HepG2 (cell line): Measurements from ENCODE around the gene LMAN2. TPM values are rescaled to one million over a fixed set of nuclear protein-coding genes. Genes with fewer than 3 reads are reported as not detected.
A peak's percentile ranks its signal among the peaks of the same experiment; 100 is the strongest.

Source experiments
- ATF2 ChIP-seq: sonication (generic); formaldehyde crosslinking; IDR thresholded peaks from 2 replicates; pipeline ENCODE4 v1.4.0; 2020; ENCODE audit warnings: missing genetic modification reagents
- BCL6 ChIP-seq: IDR thresholded peaks from 2 replicates; pipeline ENCODE4 v1.6.1; 2016; ENCODE audit warnings: missing genetic modification reagents, missing compliant biosample characterization
- CC2D1A ChIP-seq: sonication (generic); formaldehyde crosslinking; IDR thresholded peaks from 2 replicates; pipeline ENCODE4 v1.8.1; 2023; ENCODE audit warnings: mild to moderate bottlenecking, missing genetic modification reagents
- CENPX ChIP-seq: sonication (generic); formaldehyde crosslinking; IDR thresholded peaks from 2 replicates; pipeline ENCODE4 v1.9.0; 2021; ENCODE audit warnings: mild to moderate bottlenecking, missing genetic modification reagents, moderate library complexity
- DZIP1 ChIP-seq: sonication (generic); formaldehyde crosslinking; IDR thresholded peaks from 2 replicates; pipeline ENCODE4 v1.5.0; 2020; ENCODE audit warnings: mild to moderate bottlenecking, missing genetic modification reagents
- GZF1 ChIP-seq: sonication (generic); formaldehyde crosslinking; IDR thresholded peaks from 2 replicates; pipeline ENCODE4 v1.5.1; 2020; ENCODE audit warnings: mild to moderate bottlenecking, missing genetic modification reagents
- HNRNPH1 ChIP-seq: fragments of 200-400 bp; formaldehyde crosslinking; optimal IDR thresholded peaks from 2 replicates; pipeline ENCODE3; 2017; ENCODE audit warnings: mild to moderate bottlenecking, low read depth, low read length
- IRF1 ChIP-seq: sonication (generic); formaldehyde crosslinking; IDR thresholded peaks from 2 replicates; pipeline ENCODE4 v1.4.0; 2020; ENCODE audit warnings: low read depth, mild to moderate bottlenecking, missing genetic modification reagents
- NFIC ChIP-seq: IDR thresholded peaks from 2 replicates; pipeline ENCODE4 v1.6.1; 2012; ENCODE audit warnings: mild to moderate bottlenecking, low read length, inconsistent platforms
- PLRG1 ChIP-seq: fragments of 450-650 bp; conservative IDR thresholded peaks from 2 replicates; pipeline ENCODE4 v1.6.1; 2016
- SPEN ChIP-seq: sonication (generic); formaldehyde crosslinking; IDR thresholded peaks from 2 replicates; pipeline ENCODE4 v1.5.1; 2020; ENCODE audit warnings: low read depth, mild to moderate bottlenecking, missing genetic modification reagents
- SRSF9 ChIP-seq: fragments of 200-400 bp; formaldehyde crosslinking; IDR thresholded peaks from 2 replicates; pipeline ENCODE4 v1.6.1; 2018; ENCODE audit warnings: borderline replicate concordance, mild to moderate bottlenecking, low read depth, low read length; ENCODE audit not compliant: insufficient read depth, poor library complexity, severe bottlenecking
- ZBTB20 ChIP-seq: sonication (generic); formaldehyde crosslinking; IDR thresholded peaks from 2 replicates; pipeline ENCODE4 v1.8.1; 2023; ENCODE audit warnings: missing genetic modification reagents, low read depth, mild to moderate bottlenecking, borderline replicate concordance
- ZBTB7A ChIP-seq: sonication (generic); formaldehyde crosslinking; IDR thresholded peaks from 2 replicates; pipeline ENCODE4 v1.8.0; 2022; ENCODE audit warnings: mild to moderate bottlenecking, missing genetic modification reagents
- ZNF124 ChIP-seq: sonication (generic); formaldehyde crosslinking; IDR thresholded peaks from 2 replicates; pipeline ENCODE4 v1.4.0; 2020; ENCODE audit warnings: missing genetic modification reagents
- ZNF296 ChIP-seq: sonication (generic); formaldehyde crosslinking; conservative IDR thresholded peaks from 2 replicates; pipeline ENCODE4 v1.5.0; 2020; ENCODE audit warnings: mild to moderate bottlenecking, missing genetic modification reagents
- ZNF432 ChIP-seq: sonication (generic); formaldehyde crosslinking; IDR thresholded peaks from 2 replicates; pipeline ENCODE4 v1.5.0; 2020; ENCODE audit warnings: missing genetic modification reagents, mild to moderate bottlenecking, borderline replicate concordance
- ZNF550 ChIP-seq: sonication (generic); formaldehyde crosslinking; IDR thresholded peaks from 2 replicates; pipeline ENCODE4 v1.4.0; 2020; ENCODE audit warnings: mild to moderate bottlenecking, missing genetic modification reagents, borderline replicate concordance
- ZSCAN20 ChIP-seq: sonication (generic); formaldehyde crosslinking; IDR thresholded peaks from 2 replicates; pipeline ENCODE4 v1.4.0; 2020; ENCODE audit warnings: missing genetic modification reagents, mild to moderate bottlenecking, borderline replicate concordance
- polyA plus RNA-seq, 8 experiments: library from polyadenylated mRNA; depleted of rRNA in 3 of 8; stranded (reverse) in 7 of 8; unstranded in 1 of 8; fragments of >200 nt; fragmentation: Illumina TruSeq in 4 of 8; extraction: Trizol in 4 of 8; gene quantifications; 2 replicates each; pipeline versions ENCODE4 v1.2.1 to v1.2.3, GENCODE V29; 2011 to 2016; ENCODE audit warnings: low read depth in 4 of 8, missing spikeins in 1 of 8, mixed read lengths in 1 of 8; ENCODE audit not compliant: insufficient read depth in 1 of 8
- total RNA-seq, 5 experiments: library from RNA; depleted of rRNA; stranded (reverse); fragments of >200 nt; fragmentation: Illumina TruSeq; extraction: Trizol; gene quantifications; 2 replicates each; pipeline ENCODE4 v1.2.3, GENCODE V29; 2016; ENCODE audit warnings: low read depth in 1 of 5
- TF ChIP-seq, protein P1 (sequence below): sonication (generic); formaldehyde crosslinking; IDR thresholded peaks from 2 replicates; pipeline ENCODE4 v1.4.0; 2020; ENCODE audit warnings: missing genetic modification reagents, mild to moderate bottlenecking, borderline replicate concordance

Gene LMAN2
- total and polyA plus RNA-seq, 2 of the 13 experiments (the other 11 are each of a cell fraction or from before 2014, with no cell fraction given), result 191 to 197 TPM

DNA sequence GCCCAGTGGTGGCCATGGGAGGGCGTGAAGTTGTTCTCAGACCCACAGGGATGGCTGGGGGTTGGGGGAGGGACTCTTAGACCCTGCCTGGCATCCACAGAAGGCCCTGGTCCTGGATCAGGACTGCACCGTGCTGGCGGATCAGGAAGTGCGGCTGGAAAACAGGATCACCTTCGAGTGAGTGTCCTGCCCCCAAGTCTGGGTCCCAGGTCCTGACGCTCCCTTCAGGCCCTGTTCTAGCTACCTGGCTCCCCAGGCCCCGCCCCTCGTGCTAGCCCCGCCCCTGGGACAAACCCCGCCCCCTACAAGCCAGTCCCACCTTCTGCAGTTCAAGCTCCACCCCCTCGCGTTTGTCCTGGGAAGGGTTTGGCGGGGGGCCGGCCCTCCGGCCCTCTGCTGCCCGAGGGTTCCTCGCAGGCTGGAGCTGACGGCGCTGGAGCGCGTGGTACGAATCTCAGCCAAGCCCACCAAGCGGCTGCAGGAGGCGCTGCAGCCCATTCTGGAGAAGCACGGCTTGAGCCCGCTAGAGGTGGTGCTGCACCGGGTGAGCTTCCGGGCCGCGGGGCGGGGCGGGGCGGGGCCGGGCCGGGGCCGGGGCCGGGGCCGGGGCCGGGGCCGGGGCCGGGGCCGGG is 19.1 kb upstream of the LMAN2 start (continued):
- TF ChIP-seq ATF2 (peak; percentile 74; the same call in 1 of the 2 replicates), ZNF432 (CRISPR knock-in tag) (no peak), BCL6 (CRISPR knock-in tag) (peak; percentile 50; the same call in 1 of the 2 replicates), IRF1 (CRISPR knock-in tag) (no peak), ZBTB7A (CRISPR knock-in tag) (peak; percentile 64; the same call in 1 of the 2 replicates), ZNF550 (CRISPR knock-in tag) (no peak), NFIC (no peak), SPEN (CRISPR knock-in tag) (0 out of 2 replicates have a peak, but pooled peaks have one; percentile 16), SRSF9 (no peak), DZIP1 (no peak), ZSCAN20 (no peak), ZNF124 (CRISPR knock-in tag) (no peak), ZBTB20 (no peak), GZF1 (CRISPR knock-in tag) (no peak), HNRNPH1 (no peak), CC2D1A (no peak), ZNF296 (no peak), CENPX (CRISPR knock-in tag) (no peak), PLRG1 (no peak)
- TF ChIP-seq, protein P1, sequence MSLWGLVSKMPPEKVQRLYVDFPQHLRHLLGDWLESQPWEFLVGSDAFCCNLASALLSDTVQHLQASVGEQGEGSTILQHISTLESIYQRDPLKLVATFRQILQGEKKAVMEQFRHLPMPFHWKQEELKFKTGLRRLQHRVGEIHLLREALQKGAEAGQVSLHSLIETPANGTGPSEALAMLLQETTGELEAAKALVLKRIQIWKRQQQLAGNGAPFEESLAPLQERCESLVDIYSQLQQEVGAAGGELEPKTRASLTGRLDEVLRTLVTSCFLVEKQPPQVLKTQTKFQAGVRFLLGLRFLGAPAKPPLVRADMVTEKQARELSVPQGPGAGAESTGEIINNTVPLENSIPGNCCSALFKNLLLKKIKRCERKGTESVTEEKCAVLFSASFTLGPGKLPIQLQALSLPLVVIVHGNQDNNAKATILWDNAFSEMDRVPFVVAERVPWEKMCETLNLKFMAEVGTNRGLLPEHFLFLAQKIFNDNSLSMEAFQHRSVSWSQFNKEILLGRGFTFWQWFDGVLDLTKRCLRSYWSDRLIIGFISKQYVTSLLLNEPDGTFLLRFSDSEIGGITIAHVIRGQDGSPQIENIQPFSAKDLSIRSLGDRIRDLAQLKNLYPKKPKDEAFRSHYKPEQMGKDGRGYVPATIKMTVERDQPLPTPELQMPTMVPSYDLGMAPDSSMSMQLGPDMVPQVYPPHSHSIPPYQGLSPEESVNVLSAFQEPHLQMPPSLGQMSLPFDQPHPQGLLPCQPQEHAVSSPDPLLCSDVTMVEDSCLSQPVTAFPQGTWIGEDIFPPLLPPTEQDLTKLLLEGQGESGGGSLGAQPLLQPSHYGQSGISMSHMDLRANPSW (CRISPR knock-in tag), result no peak
